ENCODE results near the gene MYO5B.

Gene MYO5B

DNA sequence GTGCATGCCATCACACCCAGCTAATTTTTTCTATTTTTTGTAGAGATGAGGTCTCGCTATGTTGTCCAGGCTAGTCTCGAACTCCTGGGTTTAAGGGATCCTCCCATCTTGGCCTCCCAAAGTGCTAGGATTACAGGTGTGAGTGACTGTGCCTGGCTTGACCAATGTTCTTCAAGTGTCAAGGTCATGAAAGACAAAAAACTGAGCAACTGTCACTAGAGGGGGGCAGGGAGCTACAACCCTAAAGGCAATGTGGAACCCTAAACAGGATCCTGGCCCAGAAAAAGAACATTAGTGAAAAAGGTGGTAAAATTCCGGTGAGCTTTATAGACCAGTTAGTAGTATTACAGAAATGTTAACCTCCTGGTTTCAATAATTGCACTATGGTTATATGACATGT, 7.3 kb downstream of the MYO5B start:
- no peak for DNase-seq

DNA sequence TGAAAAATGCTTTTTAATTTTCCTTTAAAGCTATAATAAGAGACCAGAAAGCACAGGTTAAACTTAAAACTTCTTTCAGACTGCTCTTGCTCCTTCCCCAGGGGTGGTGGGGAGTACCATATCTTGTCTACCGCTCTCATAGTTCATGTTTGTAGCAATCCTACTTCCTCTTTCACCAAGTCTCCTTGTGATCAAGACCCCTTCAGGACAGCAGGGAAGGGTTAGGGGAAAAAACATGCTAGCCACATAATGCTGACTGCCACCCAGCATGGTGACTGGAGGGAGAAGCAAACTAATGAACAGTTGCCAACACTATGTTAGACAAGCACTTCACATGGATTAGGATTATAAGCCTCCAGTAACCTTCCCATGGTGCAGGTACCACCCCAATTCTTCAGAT, 8.6 kb downstream of the MYO5B start:
- DNase-seq, result no peak

DNA sequence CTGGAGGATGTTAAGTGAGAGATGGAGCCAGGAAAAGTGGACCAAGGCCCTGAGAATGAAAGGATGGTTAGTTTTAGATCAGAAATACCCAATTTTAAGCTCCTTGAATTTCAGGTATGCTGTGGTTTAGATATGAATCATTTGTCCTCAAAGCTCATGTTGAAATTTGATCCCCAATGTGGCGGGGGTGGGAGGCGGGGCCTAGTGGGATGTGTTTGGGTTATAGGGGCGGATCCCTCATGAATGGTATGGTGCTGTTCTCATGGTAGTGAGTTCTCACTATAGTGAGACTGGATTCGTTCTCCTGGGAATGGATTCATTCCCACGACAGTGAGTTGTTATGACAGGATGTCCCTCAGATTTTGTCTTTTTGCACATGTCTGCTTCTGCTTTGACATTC, 11.4 kb downstream of the MYO5B start:
- no peak for DNase-seq

DNA sequence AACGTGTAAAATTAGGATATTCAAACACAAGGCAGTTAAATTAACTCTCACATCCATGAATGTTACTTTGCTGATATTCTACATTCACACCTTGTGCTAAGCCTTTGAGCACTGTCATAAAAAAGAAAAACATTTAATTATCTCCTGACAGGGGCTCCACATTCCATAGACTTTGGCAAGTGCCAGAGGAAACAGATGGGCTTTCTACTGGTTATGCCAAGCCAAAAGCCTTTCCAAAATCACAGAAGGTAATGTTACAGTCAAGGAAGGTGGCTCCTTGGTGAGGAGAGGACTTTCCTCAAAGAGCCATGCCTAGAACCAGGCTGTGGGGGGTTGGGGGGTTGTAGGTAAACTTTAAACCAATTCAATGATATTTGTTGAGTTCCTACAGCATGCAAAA, 12.4 kb downstream of the MYO5B start:
- no peak for DNase-seq

- no peak for DNase-seq
These were observed 13.4 kb downstream of the MYO5B start for GRCh38 chr18:50181590-50181989.

- no peak for DNase-seq
These were observed 15.5 kb downstream of the MYO5B start for GRCh38 chr18:50179465-50179864.

GRCh38 chr18:50177294-50177992, 17.5 kb downstream of the MYO5B start:
- no peak for DNase-seq

DNA sequence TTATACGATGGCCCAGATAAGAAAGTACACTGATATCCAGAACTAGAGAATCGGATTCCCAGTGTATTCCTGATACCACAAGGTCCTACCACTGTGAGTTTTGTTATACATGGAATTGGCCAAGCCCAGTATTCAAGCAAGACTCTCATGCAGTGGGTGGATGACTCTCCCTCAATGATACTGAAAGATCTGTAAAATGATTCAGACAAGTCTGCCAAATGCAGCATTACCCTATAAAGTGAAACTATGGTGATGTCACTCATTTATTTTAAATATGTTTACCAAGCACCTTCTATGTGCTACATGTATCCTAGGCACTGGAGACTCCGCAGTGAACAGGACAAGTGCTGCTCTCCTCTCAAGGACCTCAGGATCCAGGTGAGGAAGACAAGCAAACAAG, 22.6 kb downstream of the MYO5B start:
- no peak for DNase-seq

DNA sequence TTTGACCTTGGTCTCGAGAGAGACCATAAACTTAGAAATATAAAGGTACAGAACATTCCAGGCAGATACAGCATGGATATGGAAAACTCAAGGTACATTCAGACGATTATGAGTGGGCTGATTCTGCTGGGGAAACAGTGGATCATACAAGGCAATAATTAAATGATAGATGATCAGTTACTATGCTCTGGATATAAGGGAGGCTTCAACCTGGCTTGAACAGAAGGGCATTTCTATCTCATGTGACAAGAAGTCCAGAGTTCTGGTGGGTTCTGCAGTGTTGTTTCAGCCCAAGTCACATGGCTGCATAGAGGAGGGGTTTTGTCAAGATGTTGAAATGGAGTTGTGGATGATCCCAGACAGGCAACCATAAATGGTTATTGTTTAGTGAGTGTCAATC, 23.5 kb downstream of the MYO5B start:
- no peak for DNase-seq

GRCh38 chr18:50170004-50170403, 24.9 kb downstream of the MYO5B start:
- no peak for DNase-seq

GRCh38 chr18:50169149-50169548, 25.8 kb downstream of the MYO5B start:
- no peak for DNase-seq

DNA sequence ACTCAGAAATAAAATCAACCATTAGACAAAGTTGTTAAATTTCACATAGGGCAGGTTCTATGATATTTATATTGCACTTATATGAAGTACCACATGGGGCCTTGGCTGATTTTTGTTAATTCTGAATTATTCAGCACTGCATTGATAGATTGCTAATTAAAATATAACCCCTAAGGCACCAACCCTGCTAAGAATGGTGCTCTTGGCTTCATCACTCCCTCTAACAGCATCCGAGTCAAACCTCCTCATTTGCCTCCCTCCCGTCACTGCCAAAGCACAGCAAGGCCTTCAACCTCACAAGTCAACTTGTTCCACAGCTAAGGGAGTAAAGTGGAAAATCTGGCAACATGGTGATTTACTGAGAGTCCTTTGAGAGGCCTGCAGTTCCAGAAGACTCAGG, 27.0 kb downstream of the MYO5B start:
- no peak for DNase-seq

GRCh38 chr18:50166901-50167300, 28.0 kb downstream of the MYO5B start:
- DNase-seq, result no peak

GRCh38 chr18:50163505-50163904, 31.4 kb downstream of the MYO5B start:
- no peak for DNase-seq

DNA sequence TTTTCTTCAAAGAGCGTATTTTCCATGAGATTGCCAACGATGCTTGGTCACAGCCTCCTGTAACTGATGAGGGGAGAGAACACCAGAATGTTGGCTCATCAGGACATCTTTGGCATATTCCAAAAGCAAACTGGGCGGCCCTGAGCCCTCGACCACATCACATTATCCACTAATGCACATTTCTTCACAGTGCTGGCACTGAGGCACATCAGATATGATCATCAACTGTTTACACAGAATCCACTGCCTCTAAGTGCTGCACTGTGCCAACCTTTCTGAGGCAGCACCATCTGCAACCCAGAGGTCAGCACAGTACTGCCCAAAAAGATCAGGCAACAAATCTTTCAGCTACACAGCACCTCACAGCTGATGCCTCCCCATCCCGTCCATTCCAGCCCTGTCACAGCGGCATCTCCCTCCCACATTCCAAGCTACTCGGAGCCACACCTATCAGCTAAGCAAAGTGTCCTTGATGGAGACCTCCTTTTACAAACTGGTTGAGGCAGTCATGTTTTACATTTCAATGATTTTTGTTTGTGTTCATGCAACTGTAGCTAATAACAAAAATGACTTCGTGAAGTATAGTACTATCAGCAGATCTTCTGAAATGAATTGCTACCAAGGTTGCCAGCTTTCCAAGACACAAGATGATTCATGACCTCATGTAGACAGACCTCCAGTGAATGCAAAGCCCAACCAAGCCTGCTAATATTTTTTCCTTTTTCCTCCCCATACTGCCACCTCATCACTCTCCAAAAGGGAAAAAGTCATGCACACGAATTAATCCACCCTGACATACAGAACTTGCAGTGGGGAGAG, 32.3 kb downstream of the MYO5B start:
- no peak for DNase-seq

DNA sequence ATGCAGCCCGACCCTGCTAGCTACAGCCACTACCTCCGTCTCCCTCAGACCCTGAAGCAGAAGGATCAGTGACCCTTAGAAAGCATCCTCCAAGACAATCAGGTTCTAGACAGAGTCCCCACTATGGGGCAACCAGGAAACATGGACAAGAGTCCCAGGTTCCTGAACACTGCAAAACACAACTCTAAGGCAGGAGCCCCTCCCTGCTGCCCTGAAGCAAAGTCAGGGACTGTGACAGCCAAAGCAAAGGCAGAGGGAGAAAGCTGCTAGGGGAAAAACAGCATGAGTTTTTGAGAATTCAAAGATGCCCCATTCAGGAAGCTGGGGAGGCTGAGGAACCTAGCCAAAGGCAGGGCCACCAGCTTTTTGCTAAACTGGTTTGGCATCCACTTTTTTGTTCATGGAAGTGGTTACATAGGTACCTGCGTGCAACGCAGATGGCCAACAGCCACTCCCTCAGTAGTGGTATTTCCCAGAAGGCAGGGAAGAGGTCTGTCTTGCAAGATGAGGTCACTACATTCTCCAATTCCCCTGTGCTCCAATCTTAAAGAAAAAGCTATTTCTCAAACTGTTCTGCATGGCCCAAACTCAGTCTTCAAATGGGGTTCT, 33.2 kb downstream of the MYO5B start:
- DNase-seq, result no peak

DNA sequence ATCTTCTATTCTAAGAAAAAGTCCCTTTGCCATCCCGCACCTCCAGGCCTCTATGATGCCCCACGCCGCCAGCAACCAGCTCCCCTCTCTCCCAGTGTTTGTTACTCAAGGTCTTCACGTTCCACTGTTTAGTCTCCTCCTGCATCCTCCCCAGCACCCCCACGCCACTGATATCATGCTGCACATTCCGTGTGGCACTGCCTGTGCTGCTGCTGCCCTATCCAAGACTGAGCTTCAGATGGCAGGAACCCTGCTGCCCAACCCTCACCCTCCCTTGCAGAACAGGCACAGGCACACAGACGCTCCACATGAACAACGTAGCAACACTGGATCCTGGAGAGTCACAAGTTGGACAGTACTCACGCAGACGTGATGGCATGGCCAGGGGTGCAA, 35.3 kb downstream of the MYO5B start:
- DNase-seq, result no peak

- no peak for DNase-seq
These were observed 35.9 kb downstream of the MYO5B start for GRCh38 chr18:50158866-50159653.

DNA sequence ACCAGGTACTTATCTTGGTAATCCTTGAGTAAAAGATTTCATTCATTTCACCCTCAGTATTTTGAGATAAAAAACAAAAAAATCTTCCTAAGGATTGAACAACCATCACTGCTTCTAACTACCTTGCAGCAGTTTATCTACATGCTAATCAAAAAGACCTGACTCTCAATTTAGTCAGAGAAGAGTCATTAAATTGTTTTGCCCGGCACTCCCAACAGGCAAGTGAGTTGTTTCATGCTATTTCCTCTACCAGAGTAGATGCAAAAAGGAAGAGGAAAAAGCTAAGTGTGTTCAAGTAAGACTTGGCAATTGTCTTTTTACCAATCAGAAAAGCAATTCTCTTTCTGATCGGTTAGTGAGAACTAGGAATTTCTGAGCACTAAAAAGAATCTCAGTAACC, 39.5 kb downstream of the MYO5B start:
- DNase-seq, result no peak

- DNase-seq, result no peak
These were observed 40.5 kb downstream of the MYO5B start for GRCh38 chr18:50154420-50154819.

- no peak for DNase-seq
These were observed 42.0 kb downstream of the MYO5B start for GRCh38 chr18:50152900-50153299.

- no peak for DNase-seq
These were observed 43.0 kb downstream of the MYO5B start for GRCh38 chr18:50151926-50152325.

GRCh38 chr18:50144540-50144939, 50.4 kb downstream of the MYO5B start:
- no peak for DNase-seq

All from activated CD4-positive, alpha-beta T cell treated with anti-CD3 and anti-CD28 coated beads for 48 hours (primary cell).